Inflammatory macrophage (primary cell): ENCODE results near the gene WDR88.
"Not testable (repeated sequence)": the region's sequence is repeated elsewhere in the genome, so short reads cannot be mapped to it uniquely, and the experiment has no call there.

ENCODE experiments used
- DNase-seq, 2 donors: peaks; one replicate each; pipeline ENCODE4 v3.0.0-alpha.2; 2020 to 2022

The WDR88 gene

DNA sequence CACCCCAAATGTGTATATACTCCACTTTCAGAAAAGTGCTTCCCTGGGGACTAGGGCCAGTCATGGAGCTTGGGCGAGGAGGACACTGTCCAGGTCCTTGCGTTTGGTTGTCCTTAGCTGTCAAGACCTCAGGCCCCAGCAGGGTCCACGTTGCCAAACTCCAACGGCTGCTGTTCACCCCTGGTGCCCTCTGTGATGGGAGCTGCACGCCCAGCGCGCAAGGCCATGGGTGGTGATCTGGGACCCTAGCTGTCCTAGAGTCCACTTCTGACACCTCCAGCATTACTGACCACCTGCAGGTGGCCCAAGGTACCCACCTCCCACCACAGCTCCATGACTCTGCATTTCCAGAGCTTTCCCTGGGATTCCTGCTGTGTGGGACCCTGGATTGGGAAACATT is 66.3 kb downstream of the WDR88 start:
- no peak for DNase-seq

DNA sequence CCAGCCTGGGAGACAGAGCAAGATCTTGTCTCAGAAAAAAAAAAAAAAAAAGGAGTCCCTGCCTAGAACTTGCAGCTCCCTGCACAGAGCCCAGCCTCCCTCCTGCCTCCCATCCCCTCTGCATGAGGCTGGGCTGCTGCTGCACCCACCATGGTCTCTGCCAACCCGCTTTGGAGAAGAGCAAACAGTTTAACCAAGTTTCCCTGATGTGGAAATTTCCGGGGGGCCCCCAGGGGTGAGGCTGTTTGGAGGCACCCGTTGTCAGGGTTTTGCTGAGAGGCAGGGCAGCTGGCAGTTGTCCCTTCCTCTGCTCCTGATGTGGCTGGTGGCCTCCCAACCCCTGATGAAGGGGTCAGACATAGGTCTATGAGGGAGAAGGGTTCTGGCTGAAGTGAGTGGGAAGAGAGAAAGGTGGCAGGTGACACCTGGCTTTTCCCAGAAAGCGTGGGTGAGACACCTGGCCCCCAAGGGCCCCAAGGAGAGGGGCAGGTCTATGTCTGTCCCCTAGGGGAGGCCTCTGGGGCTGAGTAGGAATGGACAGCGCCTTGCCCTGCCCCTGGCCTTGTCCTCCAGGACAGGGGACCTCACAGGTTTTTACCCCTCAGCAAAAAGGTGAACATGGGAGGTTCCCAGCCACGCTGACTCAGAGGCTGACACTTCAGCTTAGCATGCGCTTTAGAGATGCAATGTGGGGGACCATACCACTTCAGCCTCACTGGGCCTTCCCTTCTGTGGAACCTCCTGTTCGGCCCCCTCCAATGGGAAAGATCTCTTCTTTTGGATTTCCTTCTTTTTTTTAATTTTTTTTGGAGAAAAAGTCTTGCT is 67.7 kb downstream of the WDR88 start:
- no peak for DNase-seq

DNA sequence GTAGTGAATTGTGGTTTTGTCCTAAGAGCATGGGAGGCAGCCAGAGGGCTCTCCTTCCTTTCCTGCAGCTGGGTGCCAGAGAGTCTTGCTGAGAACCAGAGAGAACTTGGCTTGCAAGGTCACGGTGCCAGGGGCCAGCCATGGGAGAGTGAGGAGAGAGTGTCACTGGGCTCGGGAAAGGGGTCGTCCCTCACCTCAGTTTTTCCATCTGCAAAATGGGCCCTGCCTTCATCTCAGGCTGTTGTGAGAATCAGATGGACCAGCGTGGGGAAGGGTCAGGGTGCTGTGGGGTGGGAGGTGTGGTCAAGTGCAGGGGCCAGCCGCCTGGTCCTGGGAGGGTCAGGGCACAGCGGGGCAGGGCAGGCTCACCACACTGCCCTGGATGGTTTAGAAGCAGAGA is 69.6 kb downstream of the WDR88 start:
- no peak for DNase-seq

GRCh38 chr19:33201886-33202545 is 70.1 kb downstream of the WDR88 start:
- no peak for DNase-seq

DNA sequence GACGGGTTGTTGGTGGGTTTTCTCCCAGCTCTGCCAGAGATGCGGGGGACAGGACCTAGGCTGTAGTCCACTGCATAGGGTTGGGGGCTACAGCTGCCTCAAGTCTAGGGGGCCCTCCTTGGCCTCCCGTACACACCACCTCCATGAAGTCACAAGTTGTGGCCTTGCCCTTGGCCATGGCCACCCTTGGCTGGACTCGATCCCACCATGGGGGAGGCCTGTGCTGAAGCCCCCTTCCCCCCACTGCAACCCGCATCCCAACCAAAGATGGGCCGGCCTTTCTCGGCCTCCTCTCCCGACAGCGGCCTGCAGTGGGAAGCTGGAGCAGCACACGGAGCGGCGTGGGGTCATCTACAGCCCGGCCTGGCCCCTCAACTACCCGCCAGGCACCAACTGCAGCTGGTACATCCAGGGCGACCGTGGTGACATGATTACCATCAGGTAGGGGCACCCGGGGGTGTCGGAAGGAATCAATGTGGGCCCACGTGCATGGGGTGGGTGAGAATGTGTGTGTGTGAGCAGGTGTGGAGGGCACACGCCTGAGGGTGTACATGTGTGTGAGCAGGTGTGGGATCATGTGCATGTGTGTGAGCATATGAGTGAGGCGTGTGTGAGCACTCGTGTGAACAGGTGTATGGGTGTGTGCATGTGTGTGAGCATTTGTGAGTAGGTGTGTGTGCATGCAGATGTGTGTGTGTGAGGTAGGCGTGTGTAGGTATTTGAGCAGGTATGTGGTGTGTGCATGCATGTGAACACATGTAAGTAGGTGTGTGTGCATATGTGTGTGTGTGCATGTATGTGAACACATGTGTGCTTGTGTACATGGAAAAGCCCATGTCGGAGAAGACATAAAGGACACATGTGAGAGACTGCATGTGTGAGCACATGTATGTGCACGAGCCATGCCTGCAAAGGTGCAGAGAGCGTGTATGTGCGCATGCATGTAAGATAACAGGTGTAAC is 70.9 kb downstream of the WDR88 start:
- no peak for DNase-seq

GRCh38 chr19:33203529-33203928 is 71.6 kb downstream of the WDR88 start:
- DNase-seq = no peak

GRCh38 chr19:33204136-33204973 is 72.4 kb downstream of the WDR88 start:
- no peak for DNase-seq

DNA sequence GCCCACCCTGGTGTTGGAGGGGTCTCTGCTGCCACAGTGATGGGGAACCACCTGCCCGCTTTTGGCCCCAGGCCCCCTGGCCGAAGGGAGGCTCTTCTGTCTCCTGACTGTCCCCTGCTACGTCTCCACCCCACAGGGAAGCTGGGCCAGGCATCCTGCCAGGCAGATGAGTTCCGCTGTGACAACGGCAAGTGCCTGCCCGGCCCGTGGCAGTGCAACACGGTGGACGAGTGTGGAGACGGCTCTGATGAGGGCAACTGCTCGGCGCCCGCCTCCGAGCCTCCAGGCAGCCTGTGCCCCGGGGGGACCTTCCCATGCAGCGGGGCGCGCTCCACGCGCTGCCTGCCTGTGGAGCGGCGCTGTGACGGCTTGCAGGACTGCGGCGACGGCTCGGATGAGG is 73.2 kb downstream of the WDR88 start:
- DNase-seq = no peak

DNA sequence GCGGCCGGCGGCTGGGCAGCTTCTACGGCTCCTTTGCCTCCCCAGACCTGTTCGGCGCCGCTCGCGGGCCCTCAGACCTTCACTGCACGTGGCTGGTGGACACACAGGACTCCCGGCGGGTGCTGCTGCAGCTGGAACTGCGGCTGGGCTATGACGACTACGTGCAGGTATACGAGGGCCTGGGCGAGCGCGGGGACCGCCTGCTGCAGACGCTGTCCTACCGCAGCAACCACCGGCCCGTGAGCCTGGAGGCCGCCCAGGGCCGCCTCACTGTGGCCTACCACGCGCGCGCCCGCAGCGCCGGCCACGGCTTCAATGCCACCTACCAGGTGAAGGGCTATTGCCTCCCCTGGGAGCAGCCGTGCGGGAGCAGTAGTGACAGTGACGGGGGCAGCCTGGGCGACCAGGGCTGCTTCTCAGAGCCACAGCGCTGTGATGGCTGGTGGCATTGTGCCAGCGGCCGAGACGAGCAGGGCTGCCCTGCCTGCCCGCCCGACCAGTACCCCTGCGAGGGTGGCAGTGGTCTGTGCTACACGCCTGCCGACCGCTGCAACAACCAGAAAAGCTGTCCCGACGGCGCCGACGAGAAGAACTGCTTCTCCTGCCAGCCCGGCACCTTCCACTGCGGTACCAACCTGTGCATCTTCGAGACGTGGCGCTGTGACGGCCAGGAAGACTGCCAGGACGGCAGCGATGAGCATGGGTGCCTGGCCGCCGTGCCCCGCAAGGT is 73.8 kb downstream of the WDR88 start:
- no peak for DNase-seq

- DNase-seq = no peak
These were observed 74.5 kb downstream of the WDR88 start for GRCh38 chr19:33206261-33207039.

DNA sequence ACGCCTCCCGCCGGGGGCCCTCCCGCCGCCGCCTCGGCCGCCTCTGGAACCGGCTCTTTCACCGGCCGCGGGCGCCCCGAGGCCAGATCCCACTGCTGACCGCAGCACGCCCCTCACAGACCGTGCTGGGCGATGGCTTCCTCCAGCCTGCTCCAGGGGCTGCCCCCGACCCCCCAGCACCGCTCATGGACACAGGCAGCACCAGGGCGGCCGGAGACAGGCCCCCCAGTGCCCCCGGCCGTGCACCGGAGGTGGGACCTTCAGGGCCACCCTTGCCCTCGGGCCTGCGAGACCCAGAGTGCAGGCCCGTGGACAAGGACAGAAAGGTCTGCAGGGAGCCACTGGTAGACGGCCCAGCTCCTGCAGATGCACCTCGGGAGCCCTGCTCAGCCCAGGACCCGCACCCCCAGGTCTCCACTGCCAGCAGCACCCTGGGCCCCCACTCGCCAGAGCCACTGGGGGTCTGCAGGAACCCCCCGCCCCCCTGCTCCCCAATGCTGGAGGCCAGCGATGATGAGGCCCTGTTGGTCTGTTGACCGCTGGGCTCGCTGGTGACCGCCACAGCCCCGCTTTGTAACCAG is 75.2 kb downstream of the WDR88 start:
- DNase-seq = no peak

- DNase-seq = no peak
These were observed 76.0 kb downstream of the WDR88 start for GRCh38 chr19:33207903-33208302.

DNA sequence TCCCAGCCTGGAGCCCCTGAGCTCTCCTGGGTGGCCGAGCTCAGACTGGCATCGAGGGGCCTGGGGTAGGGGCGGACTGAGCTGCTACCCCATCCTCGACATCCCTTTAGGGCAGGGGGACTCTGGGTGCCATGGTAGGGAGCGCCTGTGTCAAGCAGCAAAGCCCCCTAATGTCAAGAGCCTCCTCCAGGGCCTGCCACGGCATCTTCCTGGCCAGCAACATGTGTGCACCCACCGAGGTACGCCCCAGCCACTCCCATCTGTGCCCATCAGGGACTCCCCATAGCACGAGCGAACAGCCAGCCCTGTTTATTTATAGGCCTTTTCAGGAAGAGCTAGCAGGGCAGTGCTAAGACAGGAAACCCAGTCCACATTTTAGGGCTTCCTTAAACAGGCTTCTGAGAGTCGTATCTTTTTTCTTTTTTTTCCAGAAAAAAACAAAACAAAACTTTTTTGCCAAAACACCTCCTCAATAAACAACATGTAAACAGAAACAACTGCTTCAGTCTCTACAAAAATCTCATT is 76.5 kb downstream of the WDR88 start:
- peak; percentile 24 to 36 for DNase-seq

DNA sequence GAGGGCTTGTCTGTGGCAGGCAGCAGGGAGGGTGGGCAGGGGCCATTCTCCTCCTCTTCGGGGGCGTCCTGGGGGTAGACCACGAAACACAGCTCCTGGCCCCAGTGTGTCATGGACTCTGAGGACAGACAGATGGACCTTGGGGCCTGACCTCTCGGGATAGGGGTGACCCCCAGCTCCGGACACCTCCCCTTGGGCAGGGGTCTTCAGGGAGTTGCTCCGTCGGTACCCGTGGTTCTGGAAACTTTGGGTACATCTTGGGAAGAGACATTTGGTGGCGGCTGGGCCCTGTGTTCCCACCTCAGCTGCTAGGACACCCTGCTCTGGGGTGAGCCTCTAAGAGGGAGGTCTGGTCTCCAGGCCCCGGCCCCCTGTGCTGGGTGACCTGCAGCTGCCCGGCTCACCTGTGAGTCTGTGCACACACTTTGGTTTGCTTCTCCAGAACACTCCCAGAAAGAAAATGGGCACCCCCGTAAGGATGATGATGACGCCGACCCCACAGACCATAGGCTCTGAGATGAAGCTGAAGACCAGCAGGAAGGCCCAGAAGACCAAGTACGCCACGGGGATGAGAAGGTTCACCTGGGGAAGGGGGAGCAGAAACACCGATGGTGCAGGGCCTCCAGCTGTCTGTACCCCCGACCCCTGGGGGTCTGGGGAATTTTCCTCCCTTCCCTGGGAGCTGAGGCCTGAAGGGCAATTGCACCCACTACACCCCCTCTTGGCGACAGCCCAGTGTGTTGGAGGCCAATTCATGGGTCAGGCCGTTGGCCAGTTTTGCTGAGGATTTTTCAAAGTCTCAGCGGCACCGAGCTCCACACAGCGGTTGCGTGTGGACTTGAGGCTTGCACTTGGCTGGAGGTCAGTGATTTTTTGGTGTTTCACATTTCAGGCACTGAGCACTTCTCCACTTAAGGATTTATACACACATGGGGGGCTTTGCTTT is 77.3 kb downstream of the WDR88 start:
- no peak for DNase-seq

DNA sequence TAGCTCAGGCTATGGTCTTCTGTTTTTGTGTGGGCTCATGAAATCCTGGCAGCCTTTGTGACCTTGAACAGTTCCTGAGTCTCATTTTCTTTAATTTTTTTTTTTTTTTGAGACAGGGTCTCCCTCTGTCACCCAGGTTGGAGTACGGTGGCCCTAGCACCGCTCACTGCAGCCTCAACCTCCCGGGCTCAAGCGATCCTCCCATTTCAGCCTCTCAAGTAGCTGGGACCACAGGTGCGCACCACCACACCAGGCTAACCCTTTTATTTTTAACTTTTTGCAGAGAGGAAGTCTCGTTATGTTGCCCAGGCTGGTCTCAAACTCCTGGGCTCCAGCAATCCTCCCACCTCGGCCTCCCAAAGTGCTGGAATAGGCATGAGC is 77.9 kb downstream of the WDR88 start:
- not testable (repeated sequence) for DNase-seq

DNA sequence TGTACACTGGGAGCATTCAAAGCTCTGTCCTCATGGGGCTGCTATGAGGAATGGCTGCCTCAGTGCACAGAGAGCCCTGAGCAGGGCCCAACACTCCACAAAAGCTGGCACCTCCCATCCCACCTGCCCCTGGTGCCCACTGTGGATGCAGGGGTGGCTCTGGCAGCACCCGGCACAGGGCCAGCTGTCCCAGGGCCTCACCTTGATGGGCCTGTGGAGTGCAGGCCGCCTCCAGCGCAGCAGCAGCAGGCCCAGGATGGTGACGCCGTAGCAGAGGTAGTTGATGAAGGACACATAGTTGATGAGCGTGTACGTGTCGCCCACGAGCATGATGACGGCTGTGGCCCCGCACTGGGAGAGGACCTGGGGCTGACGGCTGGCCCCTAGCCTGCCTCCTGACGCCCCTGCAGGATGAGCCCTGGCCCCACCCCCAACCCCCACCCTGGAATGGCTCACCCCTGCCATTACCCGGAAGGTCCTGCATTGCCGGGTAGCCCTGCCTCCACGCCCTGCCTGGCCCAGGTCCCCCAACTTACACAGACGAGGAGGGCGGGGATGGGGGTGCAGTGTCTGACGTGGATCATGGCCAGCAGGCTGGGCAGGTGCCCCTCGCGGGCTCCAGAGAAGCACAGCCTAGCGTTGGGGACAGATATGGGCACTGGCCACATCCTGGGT is 78.5 kb downstream of the WDR88 start:
- DNase-seq = no peak

- no peak for DNase-seq
These were observed 80.0 kb downstream of the WDR88 start for GRCh38 chr19:33211794-33212435.
